Thyroid gland (tissue), 4 donors: ENCODE results near the gene SYNJ2. TPM values are rescaled to one million over a fixed set of nuclear protein-coding genes. Genes with fewer than 3 reads are reported as not detected.

Experiments used
- DNase-seq, 2 donors: peaks; one replicate each; pipeline ENCODE4 v3.0.0-alpha.2; 2019
- H3K27ac ChIP-seq, 3 donors: fragments of 200-600 bp; sonication (generic); 1 replicate in 2 of 3; 2 replicates in 1 of 3; pipeline ENCODE4 v1.5.1; 2016 to 2019; ENCODE audit warnings: mild to moderate bottlenecking in 1 of 3, moderate library complexity in 1 of 3
- H3K27me3 ChIP-seq: fragments of 200-600 bp; sonication (generic); one replicate; pipeline ENCODE4 v1.5.1; 2019
- H3K36me3 ChIP-seq, 2 donors: fragments of 200-600 bp; sonication (generic); one replicate each; pipeline ENCODE4 v1.5.1; 2016 to 2019
- H3K4me1 ChIP-seq, 2 donors: fragments of 200-600 bp; sonication (generic); one replicate each; pipeline ENCODE4 v1.5.1; 2017 to 2019
- H3K4me3 ChIP-seq, 3 donors: fragments of 200-600 bp; sonication (generic); replicated peaks in 1 of 3; 1 replicate in 2 of 3; 2 replicates in 1 of 3; pipeline ENCODE4 v1.5.1; 2016; ENCODE audit warnings: mild to moderate bottlenecking in 1 of 3
- H3K9me3 ChIP-seq: fragments of 200-600 bp; sonication (generic); one replicate; pipeline ENCODE4 v1.5.1; 2017
- CTCF ChIP-seq, 6 experiments: fragments of 200-600 bp in 3 of 6; fragments of 450-650 bp in 3 of 6; sonication (generic) in 3 of 6; IDR thresholded peaks; one replicate each; pipeline ENCODE4 v1.5.1; 2016 to 2019; ENCODE audit warnings: antibody characterized with exemption in 6 of 6, mild to moderate bottlenecking in 2 of 6, inconsistent platforms in 1 of 6, moderate library complexity in 1 of 6
- POLR2A ChIP-seq, 2 donors: fragments of 450-650 bp; IDR thresholded peaks; one replicate each; pipeline ENCODE4 v1.6.1; 2017; ENCODE audit warnings: antibody characterized with exemption in 2 of 2, mild to moderate bottlenecking in 2 of 2, moderate library complexity in 1 of 2
- WGBS, 2 donors: methylation state at CpG; one replicate each; pipeline ENCODE4 v1.1.5; 2017; 5-methylcytosine and 5-hydroxymethylcytosine counted together
- intact Hi-C: fragments of 100-400 bp; cut with DNase I; formaldehyde crosslinking; loops from one replicate; pipeline ENCODE4 v1.15.1; 2023
- total RNA-seq, 4 donors: library from RNA; depleted of rRNA; stranded (reverse); fragments of >200 nt; gene quantifications; one replicate each; pipeline ENCODE4 v1.2.3, GENCODE V29; 2016

SYNJ2 gene
- total RNA-seq, 4 donors from 2014 or later: 11.3 to 22.7 (median 13.5) TPM

- DNase-seq: no peak
- TF ChIP-seq POLR2A (IDR thresholded peaks at IDR 0.05): no peak
- no peak for TF ChIP-seq CTCF (IDR thresholded peaks at IDR 0.05)
- H3K27ac ChIP-seq: no peak overlapping the region
- H3K4me3 ChIP-seq: no peak overlapping the region
- no peaks in the 10 kb centered on the region for H3K36me3 ChIP-seq
- H3K4me1 ChIP-seq: peaks cover 13 to 37% of the 10 kb centered on the region in 2 donors
- intact Hi-C loops: loop anchor here (5.0 to 10.0 kb wide), 4 partner anchors 93 to 416 kb away; no protein-coding TSS in a partner anchor
- 96 to 98% methylated on average over 9 to 10 of the region's 10 CpGs for WGBS, 2 donors
- H3K27me3 ChIP-seq: no peaks in the 10 kb centered on the region
- no peaks in the 10 kb centered on the region for H3K9me3 ChIP-seq
These were observed 88.8 kb downstream of the SYNJ2 start for GRCh38 chr6:158070513-158070912.

GRCh38 chr6:158071121-158072082 is 89.7 kb downstream of the SYNJ2 start:
- Histone ChIP-seq H3K36me3 (no peaks in the 10 kb centered on the region), H3K4me1 (peaks cover 13 to 37% of the 10 kb centered on the region in 2 donors), H3K9me3 (no peaks in the 10 kb centered on the region), H3K4me3 (no peak overlapping the region), H3K27me3 (no peaks in the 10 kb centered on the region), H3K27ac (no peak overlapping the region)
- TF ChIP-seq CTCF (IDR thresholded peaks at IDR 0.05) (no peak), POLR2A (IDR thresholded peaks at IDR 0.05) (no peak)
- no peak for DNase-seq
- 90% methylated on average over 30 to 33 of the region's 34 CpGs for WGBS, 2 donors
- intact Hi-C loops: loop anchor here (5.0 to 10.0 kb wide), 4 partner anchors 94 to 417 kb away; no protein-coding TSS in a partner anchor

GRCh38 chr6:158072083-158072721 is 90.5 kb downstream of the SYNJ2 start:
- intact Hi-C loops: loop anchor here (5.0 to 10.0 kb wide), 4 partner anchors 95 to 417 kb away; no protein-coding TSS in a partner anchor
- 22 to 24% methylated on average over 16 of the region's 16 CpGs for WGBS, 2 donors
- peak; percentile 75 to 83 for DNase-seq
- Histone ChIP-seq H3K36me3 (no peaks in the 10 kb centered on the region), H3K9me3 (no peaks in the 10 kb centered on the region), H3K27me3 (no peaks in the 10 kb centered on the region), H3K4me3 (no peak overlapping the region), H3K4me1 (peaks cover 13 to 37% of the 10 kb centered on the region in 2 donors), H3K27ac (no peak overlapping the region)
- no peak for TF ChIP-seq POLR2A (IDR thresholded peaks at IDR 0.05)
- TF ChIP-seq CTCF (IDR thresholded peaks at IDR 0.05): peak; percentile 74 to 86 (median 82)

- no peak overlapping the region for H3K4me3 ChIP-seq
- H3K27me3 ChIP-seq: no peaks in the 10 kb centered on the region
- intact Hi-C loops: loop anchor here (5.0 to 10.0 kb wide), 4 partner anchors 96 to 419 kb away; no protein-coding TSS in a partner anchor
- peaks cover 5 to 24% of the 10 kb centered on the region in 2 donors for H3K4me1 ChIP-seq
- DNase-seq: no peak
- no peaks in the 10 kb centered on the region for H3K9me3 ChIP-seq
- TF ChIP-seq CTCF (IDR thresholded peaks at IDR 0.05) (no peak), POLR2A (IDR thresholded peaks at IDR 0.05) (no peak)
- 84 to 92% methylated on average over 3 of the region's 3 CpGs for WGBS, 2 donors
- no peaks in the 10 kb centered on the region for H3K36me3 ChIP-seq
- H3K27ac ChIP-seq: no peak overlapping the region
These were observed 92.1 kb downstream of the SYNJ2 start for GRCh38 chr6:158073776-158074175.
